GM12878 (cell line): Measurements from ENCODE around the gene NPHP1. TPM values are rescaled to one million over a fixed set of nuclear protein-coding genes. Genes with fewer than 3 reads are reported as not detected.

Experiments used
- ATAC-seq: fragments of 200-7000 bp; cut with Tn5 transposase; 3 replicates; pipeline ENCODE4 v1.9.1; 2020; ENCODE audit warnings: mild to moderate bottlenecking, moderate library complexity
- BruUV-seq: library from RNA; stranded (reverse); fragments of 400-500 nt; replicated peaks from 2 replicates; lab custom pipeline; 2021; lab: Mats Ljungman, UMichigan
- CTCF ChIA-PET: fragments of 300-600 bp; sonication (Branson Sonifier 250); formaldehyde crosslinking; extraction: SDS; loops from one replicate; lab custom pipeline; 2021; ENCODE audit warnings: inconsistent platforms; lab: Yijun Ruan, JAX
- POLR2A ChIA-PET: fragments of 350-600 bp; formaldehyde crosslinking; extraction: SDS; loops from one replicate; lab custom pipeline; 2021; ENCODE audit warnings: inconsistent platforms; lab: Charles Lee
- RAD21 ChIA-PET: fragments of 300-600 bp; sonication (Branson Sonifier 250); formaldehyde crosslinking; loops from one replicate; lab custom pipeline; 2023; ENCODE audit warnings: antibody characterized with exemption; ENCODE audit not compliant: unreplicated experiment; lab: Charles Lee
- SMC1A ChIA-PET: fragments of 300-600 bp; sonication (Branson Sonifier 250); formaldehyde crosslinking; loops from one replicate; lab custom pipeline; 2023; ENCODE audit not compliant: unreplicated experiment, uncharacterized antibody; lab: Charles Lee
- DNase-seq: peaks from one replicate; pipeline ENCODE4 v3.0.0-alpha.2; 2011; ENCODE audit warnings: low read depth, low spot score
- FAIRE-seq: peaks from 3 replicates; lab custom pipeline; 2011; peaks lifted over from hg19 to GRCh38; lab: Jason Lieb, UNC
- H2AFZ ChIP-seq: 2 replicates; pipeline ENCODE4 v1.6.0; 2011; ENCODE audit warnings: low read depth, low read length, control low read depth; ENCODE audit not compliant: control insufficient read depth
- H3K27ac ChIP-seq: 2 replicates; pipeline ENCODE4 v1.5.1; 2011; ENCODE audit warnings: control low read depth; ENCODE audit not compliant: control insufficient read depth, insufficient read depth
- H3K27me3 ChIP-seq, 2 experiments: replicated peaks in 1 of 2; 2 replicates each; pipeline versions ENCODE4 v1.6.0 to v1.6.1; 2011; ENCODE audit warnings: low read length in 1 of 2; ENCODE audit not compliant: control insufficient read depth in 2 of 2, insufficient read depth in 2 of 2
- H3K36me3 ChIP-seq, 2 experiments: 2 replicates each; pipeline ENCODE4 v1.5.1; 2011; ENCODE audit warnings: low read length in 1 of 2; ENCODE audit not compliant: control insufficient read depth in 2 of 2, insufficient read depth in 2 of 2
- H3K4me1 ChIP-seq: 2 replicates; pipeline ENCODE4 v1.6.1; 2011; ENCODE audit warnings: mild to moderate bottlenecking, low read length, moderate library complexity, mixed read lengths; ENCODE audit not compliant: control insufficient read depth, insufficient read depth
- H3K4me2 ChIP-seq: 2 replicates; pipeline ENCODE4 v1.6.0; 2011; ENCODE audit warnings: control low read depth; ENCODE audit not compliant: control insufficient read depth, insufficient read depth
- H3K4me3 ChIP-seq: fragments of 200-600 bp; sonication (generic); 2 replicates; pipeline ENCODE4 v1.5.1; 2016
- H3K79me2 ChIP-seq: 2 replicates; pipeline ENCODE4 v1.6.0; 2011; ENCODE audit warnings: low read length; ENCODE audit not compliant: control insufficient read depth, insufficient read depth
- H3K9ac ChIP-seq: 2 replicates; pipeline ENCODE4 v1.8.0; 2011; ENCODE audit warnings: low read length, control low read depth, mixed read lengths; ENCODE audit not compliant: control insufficient read depth, insufficient read depth
- H3K9me3 ChIP-seq: replicated peaks from 3 replicates; pipeline ENCODE4 v1.5.1; 2011; ENCODE audit warnings: mild to moderate bottlenecking, low read length; ENCODE audit not compliant: control insufficient read depth, insufficient read depth
- H4K20me1 ChIP-seq: 2 replicates; pipeline ENCODE4 v1.6.0; 2011; ENCODE audit not compliant: control insufficient read depth, insufficient read depth
- BCL11A ChIP-seq: IDR thresholded peaks from 2 replicates; pipeline ENCODE4 v1.6.1; 2011; ENCODE audit warnings: low read depth, low read length
- BRCA1 ChIP-seq: IDR thresholded peaks from 2 replicates; pipeline ENCODE4 v1.6.1; 2011; ENCODE audit warnings: low read depth, low read length, improper control_type of control experiment
- E2F4 ChIP-seq: IDR thresholded peaks from 2 replicates; pipeline ENCODE4 v1.6.1; 2012; ENCODE audit warnings: low read depth, low read length, improper control_type of control experiment
- MAX ChIP-seq: IDR thresholded peaks from 2 replicates; pipeline ENCODE4 v1.6.1; 2012; ENCODE audit warnings: low read depth, low read length, improper control_type of control experiment
- MTA3 ChIP-seq: IDR thresholded peaks from 2 replicates; pipeline ENCODE4 v1.6.1; 2012; ENCODE audit warnings: low read length, inconsistent platforms, borderline replicate concordance
- NR2F1 ChIP-seq: fragments of 450-650 bp; conservative IDR thresholded peaks from 2 replicates; pipeline ENCODE4 v1.6.1; 2017; ENCODE audit warnings: mild to moderate bottlenecking
- PAX8 ChIP-seq: fragments of 450-650 bp; IDR thresholded peaks from 2 replicates; pipeline ENCODE4 v1.6.1; 2017; ENCODE audit warnings: mild to moderate bottlenecking, moderate library complexity
- PRDM15 ChIP-seq: fragments of 450-650 bp; formaldehyde crosslinking; IDR thresholded peaks from 2 replicates; pipeline ENCODE4 v1.4.0; 2020; ENCODE audit warnings: mild to moderate bottlenecking, moderate library complexity
- RELA ChIP-seq: fragments of 450-650 bp; IDR thresholded peaks from 2 replicates; pipeline ENCODE4 v1.8.0; 2014; ENCODE audit warnings: borderline replicate concordance; ENCODE audit not compliant: partially characterized antibody
- SMARCA5 ChIP-seq: fragments of 450-650 bp; IDR thresholded peaks from 2 replicates; pipeline ENCODE4 v1.6.1; 2017; ENCODE audit warnings: mild to moderate bottlenecking
- WGBS: methylation state at CpG from one replicate; pipeline ENCODE4 v1.1.6; 2016; ENCODE audit warnings: low lambda C conversion rate; ENCODE audit not compliant: insufficient replicate concordance, insufficient coverage; ENCODE audit errors: missing lambda C conversion rate; 5-methylcytosine and 5-hydroxymethylcytosine counted together
- in situ Hi-C: fragments of 300-500 bp; cut with MboI; formaldehyde crosslinking; loops from 9 replicates; pipeline ENCODE4 v1.14.3; 2018; ENCODE audit warnings: mixed read lengths
- intact Hi-C: fragments of 100-400 bp; cut with micrococcal nuclease; formaldehyde crosslinking; loops from one replicate; pipeline ENCODE4 v1.14.2; 2022; ENCODE audit not compliant: unreplicated experiment
- polyA plus RNA-seq, 11 experiments: library from polyadenylated mRNA; depleted of rRNA in 4 of 11; unstranded in 6 of 11; stranded (reverse) in 5 of 11; fragments of >200 nt; fragmentation: Nextera tagmentation in 4 of 11; fragmentation: Illumina TruSeq in 1 of 11; extraction: Ambion mirVana in 4 of 11; extraction: Trizol in 1 of 11; gene quantifications; 1 replicate in 1 of 11; 2 replicates in 10 of 11; pipeline versions ENCODE4 v1.2.1 to v1.2.3, GENCODE V29; 2011 to 2016; ENCODE audit warnings: inconsistent platforms in 2 of 11, missing spikeins in 2 of 11, low read depth in 1 of 11
- total RNA-seq, 4 experiments: library from RNA; depleted of rRNA in 3 of 4; stranded (reverse); fragments of >200 nt in 3 of 4; fragmentation: Illumina TruSeq in 1 of 4; extraction: Trizol in 1 of 4; gene quantifications; 2 replicates each; pipeline versions ENCODE4 v1.2.1 to v1.2.3, GENCODE V29; 2013 to 2021

Gene NPHP1
- total and polyA plus RNA-seq, 10 of the 15 experiments (the other 5 are each of a cell fraction or from before 2014, with no cell fraction given): 0.23 to 3.5 (median 1.2) TPM

- POLR2A ChIA-PET: no interaction called here
- TF ChIP-seq BCL11A (no peak), RELA (no peak)
- TF ChIP-seq, all 136 proteins: peak for 0
- ChIA-PET RAD21 (no interaction called here), SMC1A (no interaction called here), CTCF (no interaction called here)
- Histone ChIP-seq H3K79me2 (no peaks in the 10 kb centered on the region), H3K27me3 (peaks cover 3% of the 10 kb centered on the region in 2 experiments; a peak in 2 of 4 replicates), H3K4me1 (no peaks in the 10 kb centered on the region), H3K9ac (no peak overlapping the region), H2AFZ (no peak overlapping the region), H3K4me2 (no peak overlapping the region), H3K4me3 (no peak overlapping the region), H3K27ac (no peak overlapping the region), H3K36me3 (no peaks in the 10 kb centered on the region), H3K9me3 (no peaks in the 10 kb centered on the region), H4K20me1 (no peaks in the 10 kb centered on the region)
- FAIRE-seq: no peak
- no TSS peak for BruUV-seq
- 20% methylated on average over 2 of the region's 2 CpGs for whole genome bisulfite sequencing
- intact Hi-C loops: no loop called here
- no peak for ATAC-seq
- in situ Hi-C loops: no loop called here
- DNase-seq: no peak
Measured at GRCh38 chr2:110121052-110121334, 83.8 kb downstream of the NPHP1 start.

- Histone ChIP-seq H3K9ac (no peak overlapping the region), H4K20me1 (no peaks in the 10 kb centered on the region), H3K4me2 (no peak overlapping the region), H3K9me3 (no peaks in the 10 kb centered on the region), H3K36me3 (no peaks in the 10 kb centered on the region), H2AFZ (no peak overlapping the region), H3K79me2 (no peaks in the 10 kb centered on the region), H3K27ac (no peak overlapping the region), H3K4me1 (no peaks in the 10 kb centered on the region), H3K4me3 (no peak overlapping the region), H3K27me3 (peaks cover 3 to 5% of the 10 kb centered on the region in 2 experiments; a peak in 2 of 4 replicates)
- in situ Hi-C loops (no loop called here), intact Hi-C loops (no loop called here)
- ChIA-PET CTCF (interaction anchor here (1.5 kb wide), 1 partner anchor 14 kb away, joined by 3 read pairs; no protein-coding TSS in a partner anchor), RAD21 (no interaction called here), SMC1A (no interaction called here), POLR2A (no interaction called here)
- 29% methylated on average over 11 of the region's 11 CpGs for WGBS
- no peak for FAIRE-seq
- no peak for DNase-seq
- ATAC-seq: no peak
- BruUV-seq: no TSS peak
- TF ChIP-seq NR2F1 (no peak), PAX8 (no peak), PRDM15 (CRISPR knock-in tag) (no peak), SMARCA5 (no peak), E2F4 (no peak), MAX (no peak), BRCA1 (no peak), MTA3 (no peak)
Measured at GRCh38 chr2:110120171-110121051, 84.4 kb downstream of the NPHP1 start.
